GM11168 (cell line): ENCODE results near the gene SP140L.

Source experiments
- in situ Hi-C: fragments of 300-500 bp; cut with MboI; formaldehyde crosslinking; loops from one replicate; pipeline ENCODE4 v1.12.0; 2022; ENCODE audit warnings: low sequenced_read_pairs; ENCODE audit not compliant: unreplicated experiment

Gene SP140L

DNA sequence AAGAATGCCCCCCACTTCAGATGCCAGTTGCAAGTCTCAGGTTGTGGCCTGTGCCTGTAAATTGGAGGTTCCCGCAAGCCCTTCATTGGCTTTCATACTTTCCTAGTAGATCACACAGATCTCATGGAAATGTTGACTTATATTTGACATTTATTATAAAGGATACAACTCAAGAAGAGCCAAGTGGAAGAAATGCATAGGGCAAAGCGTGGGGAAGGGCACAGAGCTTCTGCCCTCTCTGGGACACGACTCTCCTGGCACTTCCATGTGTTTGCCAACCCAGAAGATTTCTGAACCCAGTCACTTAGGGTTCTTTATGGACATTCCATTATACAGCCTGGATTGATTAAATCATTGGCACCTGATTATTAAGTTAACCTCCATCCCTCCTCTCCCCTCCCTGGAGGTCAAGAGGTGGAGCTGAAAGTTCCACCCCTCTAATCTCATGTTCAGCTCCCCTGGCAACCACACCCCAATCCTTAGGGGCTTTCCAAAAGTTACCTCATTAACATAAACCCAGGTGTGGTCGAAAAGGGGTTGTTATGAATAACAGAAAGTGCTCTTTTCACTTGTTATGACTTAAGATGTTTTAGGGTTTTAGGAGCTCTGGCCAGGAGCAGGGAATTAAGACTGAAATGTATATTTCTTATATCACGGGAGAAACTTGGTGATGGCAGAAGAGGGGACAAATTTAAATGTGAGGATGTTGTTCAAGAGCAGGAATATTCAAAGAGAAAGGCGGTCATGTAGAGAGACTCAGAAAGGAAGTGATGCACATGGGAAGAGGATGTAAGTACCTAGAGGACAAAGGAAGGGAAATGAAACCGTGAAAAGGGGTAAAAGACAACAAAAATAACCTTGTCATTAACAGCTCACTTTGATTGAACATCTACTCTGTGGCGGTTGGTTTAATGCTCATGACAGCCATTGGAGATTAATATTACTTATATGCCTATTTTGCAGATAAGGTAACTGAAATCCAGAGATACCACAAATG, 120.8 kb downstream of the SP140L start:
- in situ Hi-C loops, result no loop called here

DNA sequence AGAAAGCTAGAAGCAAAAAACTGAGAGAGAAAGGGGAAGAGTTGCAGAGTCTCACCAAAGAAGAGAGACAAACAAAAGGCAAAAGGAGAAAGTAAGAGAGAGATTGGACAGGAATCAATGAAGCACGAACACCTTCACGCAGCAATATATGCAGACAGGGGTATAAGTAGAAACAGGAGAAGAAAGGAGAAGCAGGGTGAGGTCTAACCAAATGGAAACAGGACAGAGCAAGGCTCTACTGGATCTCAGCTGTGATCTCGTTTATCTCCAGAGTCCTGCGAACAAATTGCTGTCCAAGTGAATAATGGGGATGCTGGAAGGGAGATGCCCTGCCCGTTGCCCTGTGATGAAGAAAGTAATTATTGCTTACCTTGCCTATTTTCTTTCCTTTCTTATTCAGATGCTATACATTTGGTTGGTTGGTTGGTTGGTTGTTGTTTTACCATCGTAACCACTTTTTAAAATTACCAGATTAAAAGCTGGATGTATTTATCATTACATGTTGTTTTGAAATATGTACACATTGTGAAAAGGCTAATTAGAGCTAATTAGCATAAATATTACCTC, 123.0 kb downstream of the SP140L start:
- in situ Hi-C loops, result no loop called here

DNA sequence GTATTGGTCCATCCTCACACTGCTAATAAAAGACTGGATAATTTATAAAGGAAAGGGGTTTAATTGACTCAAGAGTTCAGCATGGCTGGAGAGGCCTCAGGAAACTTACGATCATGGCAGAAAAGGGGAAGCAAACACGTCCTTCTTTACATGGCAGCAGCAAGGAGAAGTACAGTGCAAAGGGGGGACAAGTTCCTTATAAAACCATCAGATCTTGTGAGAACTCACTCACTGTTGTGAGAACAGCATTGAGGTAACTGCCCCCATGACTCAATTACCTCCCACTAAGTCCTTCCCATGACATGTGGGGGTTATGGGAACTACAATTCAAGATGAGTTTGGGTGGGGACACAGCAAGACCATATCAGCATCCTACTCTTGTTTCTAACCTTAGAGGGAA, 126.0 kb downstream of the SP140L start:
- in situ Hi-C loops, result no loop called here
